ENCODE data around the gene ZBED3.

The ZBED3 gene

DNA sequence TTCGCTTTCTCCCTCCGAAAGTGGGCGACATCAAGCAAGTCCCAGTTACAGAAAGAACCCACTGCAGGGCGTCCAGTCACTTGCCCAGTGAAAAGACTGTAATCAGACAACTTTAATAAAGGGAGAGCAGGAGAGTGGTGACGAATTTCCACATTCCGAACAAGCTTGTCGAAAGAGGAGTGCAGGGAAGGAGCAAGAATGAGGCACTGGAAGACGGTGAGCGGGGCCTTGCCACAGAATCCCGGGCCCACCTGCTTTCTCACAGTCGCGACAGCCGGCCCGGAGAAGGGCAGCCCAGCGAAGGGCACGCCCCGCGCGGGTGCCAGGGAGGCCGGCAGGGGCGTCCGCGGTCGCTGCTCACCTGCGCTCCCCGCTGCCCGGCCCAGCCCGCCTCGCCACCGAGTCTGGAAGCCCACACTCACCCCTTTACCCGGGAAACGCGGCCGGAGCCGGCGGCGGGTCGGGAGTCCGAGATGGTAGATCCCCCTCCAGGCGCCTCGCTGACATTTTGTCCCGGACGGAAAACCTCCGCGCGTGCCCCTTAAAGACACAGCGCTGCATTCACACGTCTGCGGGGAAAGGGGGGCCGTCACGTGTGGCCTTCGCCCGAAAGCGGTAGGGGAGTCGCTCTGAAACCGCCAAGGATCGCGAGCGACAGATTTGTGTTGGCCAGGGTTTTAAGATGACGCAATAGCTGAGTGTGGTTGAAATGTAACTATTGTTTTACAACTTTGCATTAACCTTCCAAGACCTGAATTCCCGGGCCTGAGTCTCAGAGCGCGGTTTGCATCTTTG, at the start of gene ZBED3:
ZBED3 (minus strand) TSS at position 597 of the 795 bp plus-strand sequence. CDS start 9,407 bp downstream, outside the sequence.
- no peak for DNase-seq (ENCODE audit: extremely low read depth, low read depth)
- TF ChIP-seq CTCF (IDR thresholded peaks at IDR 0.05; ENCODE audit: low read depth, low read length): peak; percentile 21

- DNase-seq (ENCODE audit: extremely low read depth, low read depth): peak; percentile 77
- TF ChIP-seq CTCF (IDR thresholded peaks at IDR 0.05; ENCODE audit: low read depth, low read length): no peak
Observed at GRCh38 chr5:77133061-77133758, 46.1 kb upstream of the ZBED3 start.

DNA sequence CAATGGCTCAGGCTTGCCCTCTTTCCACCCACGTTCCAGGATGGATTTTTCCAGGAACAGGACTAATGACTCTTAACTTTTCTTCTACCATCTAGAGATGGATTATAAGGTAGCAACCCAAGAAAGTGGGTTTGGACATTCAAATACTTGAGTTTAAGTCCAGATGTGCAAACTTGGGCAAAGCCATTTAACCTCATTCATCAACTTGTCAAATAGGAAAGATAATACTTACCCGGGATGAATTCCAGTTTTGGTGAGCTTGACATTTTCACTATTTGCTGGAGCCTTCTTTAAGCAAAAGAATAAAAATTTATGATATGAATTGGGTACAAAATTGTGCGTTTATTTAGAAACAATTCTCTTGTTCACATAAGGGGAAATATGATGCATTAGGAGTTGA, 44.3 kb upstream of the ZBED3 start:
- TF ChIP-seq CTCF (IDR thresholded peaks at IDR 0.05; ENCODE audit: low read depth, low read length): no peak
- no peak for DNase-seq (ENCODE audit: extremely low read depth, low read depth)

DNA sequence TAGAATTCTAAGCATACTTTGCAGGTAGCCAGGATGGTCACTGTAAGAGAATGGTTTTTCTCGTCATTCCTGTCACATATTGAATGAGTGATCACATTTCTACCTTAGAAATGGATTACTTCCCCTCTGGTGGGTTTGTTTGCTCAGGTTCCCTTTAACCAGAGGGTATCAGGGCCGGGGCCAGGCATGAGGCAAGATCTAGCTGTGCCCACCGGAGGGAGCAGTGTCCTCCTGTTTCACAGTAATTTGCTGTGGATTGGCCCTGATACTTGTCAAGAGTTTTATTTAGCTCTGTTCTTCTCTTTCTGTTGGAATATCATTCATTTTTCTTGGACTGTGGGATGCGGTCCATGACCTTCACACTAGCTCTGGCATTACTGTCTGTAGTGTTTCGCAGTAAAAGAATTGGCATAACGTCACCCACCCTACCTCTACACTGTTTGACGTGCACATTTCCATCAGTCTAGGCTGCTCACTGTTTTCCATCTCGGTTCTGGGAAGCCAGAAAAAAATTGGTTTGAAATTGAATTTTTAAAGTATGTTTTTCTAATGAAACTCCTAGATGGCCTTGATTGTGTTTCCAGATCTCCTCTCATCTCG, 42.4 kb upstream of the ZBED3 start:
- TF ChIP-seq CTCF (IDR thresholded peaks at IDR 0.05; ENCODE audit: low read depth, low read length): peak; percentile 22
- DNase-seq (ENCODE audit: extremely low read depth, low read depth): no peak

GRCh38 chr5:77128411-77129061, 41.5 kb upstream of the ZBED3 start:
- no peak for TF ChIP-seq CTCF (IDR thresholded peaks at IDR 0.05; ENCODE audit: low read depth, low read length)
- DNase-seq (ENCODE audit: extremely low read depth, low read depth): no peak

GRCh38 chr5:77123057-77123456, 36.0 kb upstream of the ZBED3 start:
- no peak for DNase-seq (ENCODE audit: extremely low read depth, low read depth)
- TF ChIP-seq CTCF (IDR thresholded peaks at IDR 0.05; ENCODE audit: low read depth, low read length): no peak

Data from AG09319 (cell line).